WTC11 (cell line): ENCODE measurements around the gene DMWD. TPM values are rescaled to one million over a fixed set of nuclear protein-coding genes. Genes with fewer than 3 reads are reported as not detected.

Source experiments
- ATAC-seq: fragments of 200-7000 bp; cut with Tn5 transposase; 2 replicates; pipeline ENCODE4 v1.10.0; 2021; ENCODE audit warnings: mild to moderate bottlenecking, moderate library complexity
- CTCF ChIA-PET: fragments of 300-600 bp; sonication (Branson Sonifier 250); formaldehyde crosslinking; loops from one replicate; lab custom pipeline; 2021; ENCODE audit warnings: antibody characterized with exemption; lab: Charles Lee
- POLR2A ChIA-PET: fragments of 350-600 bp; sonication (Branson Sonifier 250); formaldehyde crosslinking; loops from one replicate; lab custom pipeline; 2021; ENCODE audit warnings: antibody characterized with exemption; lab: Charles Lee
- DNase-seq: peaks from one replicate; pipeline ENCODE4 v3.0.0; 2021; ENCODE audit warnings: low spot score
- H3K27ac Mint-ChIP-seq: 2 replicates; pipeline ENCODE4 v1.8.0; 2021; ENCODE audit warnings: mixed read lengths
- H3K27me3 Mint-ChIP-seq: 2 replicates; pipeline ENCODE4 v1.8.0; 2021; ENCODE audit warnings: low read depth, mild to moderate bottlenecking, moderate library complexity, mixed read lengths
- H3K36me3 Mint-ChIP-seq: 2 replicates; pipeline ENCODE4 v1.8.0; 2021; ENCODE audit warnings: mixed read lengths
- H3K4me1 Mint-ChIP-seq: 2 replicates; pipeline ENCODE4 v1.8.0; 2022; ENCODE audit warnings: mixed read lengths
- H3K4me3 Mint-ChIP-seq: 2 replicates; pipeline ENCODE4 v1.8.0; 2021; ENCODE audit warnings: mild to moderate bottlenecking, moderate library complexity, mixed read lengths
- H3K9me3 Mint-ChIP-seq: 2 replicates; pipeline ENCODE4 v1.8.0; 2021; ENCODE audit warnings: mixed read lengths
- CREB1 ChIP-seq: sonication (generic); formaldehyde crosslinking; IDR thresholded peaks from 2 replicates; pipeline ENCODE4 v1.8.0; 2023; ENCODE audit warnings: mild to moderate bottlenecking, missing genetic modification reagents
- ELF4 ChIP-seq: sonication (generic); formaldehyde crosslinking; IDR thresholded peaks from 2 replicates; pipeline ENCODE4 v1.8.1; 2022; ENCODE audit warnings: low read depth, mild to moderate bottlenecking, moderate library complexity, missing genetic modification reagents
- JUN ChIP-seq: sonication (generic); formaldehyde crosslinking; IDR thresholded peaks from 2 replicates; pipeline ENCODE4 v1.8.0; 2023; ENCODE audit warnings: mild to moderate bottlenecking, missing genetic modification reagents
- NFE2L1 ChIP-seq: sonication (generic); formaldehyde crosslinking; IDR thresholded peaks from 2 replicates; pipeline ENCODE4 v1.8.1; 2023; ENCODE audit warnings: missing genetic modification reagents
- NR3C1 ChIP-seq: sonication (generic); formaldehyde crosslinking; conservative IDR thresholded peaks from 2 replicates; pipeline ENCODE4 v1.8.1; 2023; ENCODE audit warnings: low read depth, mild to moderate bottlenecking, missing genetic modification reagents
- PRRX2 ChIP-seq: fragments of 250-450 bp; sonication (Bioruptor Pico); IDR thresholded peaks from 2 replicates; pipeline ENCODE4 v1.8.0; 2021; ENCODE audit warnings: mild to moderate bottlenecking
- RELA ChIP-seq: sonication (generic); formaldehyde crosslinking; IDR thresholded peaks from 2 replicates; pipeline ENCODE4 v1.8.1; 2022; ENCODE audit warnings: missing genetic modification reagents, mild to moderate bottlenecking, borderline replicate concordance
- TEAD4 ChIP-seq: sonication (generic); formaldehyde crosslinking; IDR thresholded peaks from 2 replicates; pipeline ENCODE4 v1.8.0; 2022; ENCODE audit warnings: mild to moderate bottlenecking, missing genetic modification reagents
- ZNF121 ChIP-seq: sonication (generic); formaldehyde crosslinking; IDR thresholded peaks from 2 replicates; pipeline ENCODE4 v1.8.0; 2023; ENCODE audit warnings: missing genetic modification reagents
- ZNF232 ChIP-seq: sonication (generic); formaldehyde crosslinking; IDR thresholded peaks from 2 replicates; pipeline ENCODE4 v1.8.0; 2022; ENCODE audit warnings: mild to moderate bottlenecking, missing genetic modification reagents
- total RNA-seq: library from RNA; stranded (reverse); gene quantifications from 3 replicates; pipeline ENCODE4 v1.2.3, GENCODE V29; 2021
- TF ChIP-seq, protein P1 (sequence below): fragments of 250-450 bp; sonication (Bioruptor Pico); IDR thresholded peaks from 2 replicates; pipeline ENCODE4 v1.9.0; 2021; ENCODE audit warnings: mild to moderate bottlenecking
- TF ChIP-seq, protein P2 (sequence below): sonication (generic); formaldehyde crosslinking; IDR thresholded peaks from 2 replicates; pipeline ENCODE4 v1.8.1; 2022; ENCODE audit warnings: low read depth, mild to moderate bottlenecking, moderate library complexity, missing genetic modification reagents, borderline replicate concordance
- TF ChIP-seq, protein P3 (sequence below): sonication (generic); formaldehyde crosslinking; IDR thresholded peaks from 2 replicates; pipeline ENCODE4 v1.8.0; 2023; ENCODE audit warnings: missing genetic modification reagents
- TF ChIP-seq, protein P4 (sequence below): sonication (generic); formaldehyde crosslinking; IDR thresholded peaks from 2 replicates; pipeline ENCODE4 v1.8.1; 2023; ENCODE audit warnings: mild to moderate bottlenecking, missing genetic modification reagents, moderate library complexity
- TF ChIP-seq, protein P5 (sequence below): sonication (generic); formaldehyde crosslinking; IDR thresholded peaks from 2 replicates; pipeline ENCODE4 v1.8.1; 2022; ENCODE audit warnings: mild to moderate bottlenecking, moderate library complexity, missing genetic modification reagents
- TF ChIP-seq, protein P6 (sequence below): fragments of 200-600 bp; IDR thresholded peaks from 2 replicates; pipeline ENCODE4 v1.8.0; 2022; ENCODE audit warnings: antibody characterized with exemption
- TF ChIP-seq, protein P7 (sequence below): sonication (generic); formaldehyde crosslinking; IDR thresholded peaks from 2 replicates; pipeline ENCODE4 v1.8.1; 2023; ENCODE audit warnings: mild to moderate bottlenecking, moderate library complexity, missing genetic modification reagents
- TF ChIP-seq, protein P8 (sequence below): sonication (generic); formaldehyde crosslinking; IDR thresholded peaks from 2 replicates; pipeline ENCODE4 v1.8.0; 2022; ENCODE audit warnings: mild to moderate bottlenecking, missing genetic modification reagents
- TF ChIP-seq, protein P9 (sequence below): sonication (generic); formaldehyde crosslinking; IDR thresholded peaks from 2 replicates; pipeline ENCODE4 v1.8.1; 2022; ENCODE audit warnings: low read depth, missing genetic modification reagents, borderline replicate concordance
- TF ChIP-seq, protein P10 (sequence below): sonication (generic); formaldehyde crosslinking; IDR thresholded peaks from 2 replicates; pipeline ENCODE4 v1.8.0; 2022; ENCODE audit warnings: missing genetic modification reagents
- TF ChIP-seq, protein P11 (sequence below): sonication (generic); formaldehyde crosslinking; conservative IDR thresholded peaks from 2 replicates; pipeline ENCODE4 v1.8.1; 2022; ENCODE audit warnings: mild to moderate bottlenecking, missing genetic modification reagents

The DMWD gene
- total RNA-seq, 1 experiment from 2014 or later = 60.7 TPM

DNA sequence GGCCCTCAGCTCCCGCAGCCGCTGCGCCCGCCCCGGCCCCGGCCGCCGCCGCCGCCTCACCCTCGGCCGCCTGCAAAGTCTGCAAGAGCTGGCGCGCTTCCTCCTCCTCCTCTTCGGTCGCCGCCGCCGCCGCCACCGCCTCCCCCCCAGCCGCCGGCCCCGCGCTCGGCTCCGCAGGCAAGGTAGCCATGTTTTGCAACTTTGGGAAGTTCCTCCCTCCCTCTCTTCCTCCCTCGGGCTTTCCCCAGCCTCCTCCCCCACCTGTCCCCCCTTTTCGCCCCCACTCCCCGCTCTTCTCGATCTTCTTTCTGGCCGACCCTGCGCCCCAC is 24.0 kb downstream of the DMWD start (continued):
- no peak for TF ChIP-seq ZNF232 (CRISPR knock-in tag)
- no peak for TF ChIP-seq TEAD4 (CRISPR knock-in tag)
- no peak for TF ChIP-seq PRRX2 (CRISPR knock-in tag)
- TF ChIP-seq NFE2L1 (CRISPR knock-in tag) = no peak
- TF ChIP-seq, protein P1, sequence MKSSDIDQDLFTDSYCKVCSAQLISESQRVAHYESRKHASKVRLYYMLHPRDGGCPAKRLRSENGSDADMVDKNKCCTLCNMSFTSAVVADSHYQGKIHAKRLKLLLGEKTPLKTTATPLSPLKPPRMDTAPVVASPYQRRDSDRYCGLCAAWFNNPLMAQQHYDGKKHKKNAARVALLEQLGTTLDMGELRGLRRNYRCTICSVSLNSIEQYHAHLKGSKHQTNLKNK (CRISPR knock-in tag) = no peak
- TF ChIP-seq, protein P2, sequence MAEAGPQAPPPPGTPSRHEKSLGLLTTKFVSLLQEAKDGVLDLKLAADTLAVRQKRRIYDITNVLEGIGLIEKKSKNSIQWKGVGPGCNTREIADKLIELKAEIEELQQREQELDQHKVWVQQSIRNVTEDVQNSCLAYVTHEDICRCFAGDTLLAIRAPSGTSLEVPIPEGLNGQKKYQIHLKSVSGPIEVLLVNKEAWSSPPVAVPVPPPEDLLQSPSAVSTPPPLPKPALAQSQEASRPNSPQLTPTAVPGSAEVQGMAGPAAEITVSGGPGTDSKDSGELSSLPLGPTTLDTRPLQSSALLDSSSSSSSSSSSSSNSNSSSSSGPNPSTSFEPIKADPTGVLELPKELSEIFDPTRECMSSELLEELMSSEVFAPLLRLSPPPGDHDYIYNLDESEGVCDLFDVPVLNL (CRISPR knock-in tag) = no peak
- TF ChIP-seq JUN (CRISPR knock-in tag) = no peak
- TF ChIP-seq, protein P3, sequence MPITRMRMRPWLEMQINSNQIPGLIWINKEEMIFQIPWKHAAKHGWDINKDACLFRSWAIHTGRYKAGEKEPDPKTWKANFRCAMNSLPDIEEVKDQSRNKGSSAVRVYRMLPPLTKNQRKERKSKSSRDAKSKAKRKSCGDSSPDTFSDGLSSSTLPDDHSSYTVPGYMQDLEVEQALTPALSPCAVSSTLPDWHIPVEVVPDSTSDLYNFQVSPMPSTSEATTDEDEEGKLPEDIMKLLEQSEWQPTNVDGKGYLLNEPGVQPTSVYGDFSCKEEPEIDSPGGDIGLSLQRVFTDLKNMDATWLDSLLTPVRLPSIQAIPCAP (CRISPR knock-in tag) = no peak
- TF ChIP-seq, protein P4, sequence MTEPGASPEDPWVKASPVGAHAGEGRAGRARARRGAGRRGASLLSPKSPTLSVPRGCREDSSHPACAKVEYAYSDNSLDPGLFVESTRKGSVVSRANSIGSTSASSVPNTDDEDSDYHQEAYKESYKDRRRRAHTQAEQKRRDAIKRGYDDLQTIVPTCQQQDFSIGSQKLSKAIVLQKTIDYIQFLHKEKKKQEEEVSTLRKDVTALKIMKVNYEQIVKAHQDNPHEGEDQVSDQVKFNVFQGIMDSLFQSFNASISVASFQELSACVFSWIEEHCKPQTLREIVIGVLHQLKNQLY (CRISPR knock-in tag) = no peak

DNA sequence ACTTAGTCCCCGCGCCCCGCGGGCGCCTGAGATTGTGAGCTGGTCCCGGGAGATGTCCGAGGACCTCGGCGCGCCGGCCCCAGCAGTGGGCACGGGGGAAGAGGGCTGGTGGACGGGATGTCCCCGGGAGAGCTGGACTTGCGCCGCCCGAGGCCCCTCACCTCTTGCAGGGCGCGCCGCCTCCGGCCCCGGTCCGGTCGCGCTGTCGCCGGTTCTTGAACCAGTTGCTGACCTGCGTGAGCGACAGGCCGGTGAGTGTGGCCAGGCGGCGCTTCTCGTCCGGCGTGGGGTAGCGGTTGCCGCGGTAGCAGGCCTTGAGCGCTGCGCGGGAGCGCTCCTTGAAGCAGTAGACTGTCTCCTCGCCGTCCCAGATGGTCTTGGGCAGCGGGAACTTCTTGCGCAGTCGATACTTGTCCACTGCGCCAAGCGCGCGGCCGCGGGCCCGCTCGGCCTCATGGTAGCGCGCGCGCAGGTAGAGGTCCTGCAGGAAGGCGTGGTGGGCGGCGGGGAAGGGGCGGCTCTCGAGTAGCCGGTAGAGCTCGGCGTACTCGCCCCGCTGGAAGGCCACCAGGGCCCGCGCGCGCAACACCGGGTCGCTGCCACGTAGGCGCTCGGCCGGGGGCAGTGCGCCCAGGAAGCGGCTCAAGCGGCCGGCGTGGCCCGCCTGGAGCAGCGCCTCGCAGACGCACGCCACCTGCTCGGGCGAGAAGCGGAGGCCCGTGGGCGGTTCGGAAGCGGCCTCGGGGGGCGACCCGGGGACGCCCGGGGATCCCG is 24.6 kb downstream of the DMWD start:
- Mint-ChIP-seq H3K27me3 (no peaks in the 10 kb centered on the region; the same call in 1 of the 2 replicates), H3K4me1 (peaks cover 26% of the 10 kb centered on the region), H3K9me3 (no peaks in the 10 kb centered on the region), H3K27ac (no peak overlapping the region), H3K4me3 (peak overlapping the region; percentile 79), H3K36me3 (no peaks in the 10 kb centered on the region)
- POLR2A ChIA-PET = interaction anchor here (0.6 to 4.8 kb wide), 22 partner anchors 11 to 370 kb away, joined by 3 to 115 read pairs (median 5); partner anchors contain the start of genes DMPK, DMWD, EML2 and FBXO46
- DNase-seq (peak; percentile 69), ATAC-seq (no peak)
- CTCF ChIA-PET = interaction anchor here (0.5 to 5.6 kb wide), 20 partner anchors 8 to 309 kb away, joined by 3 to 175 read pairs (median 10); partner anchors contain the start of genes DMPK, FBXO46, FOXA3 and QPCTL
- TF ChIP-seq NR3C1 = no peak
- TF ChIP-seq, protein P5, sequence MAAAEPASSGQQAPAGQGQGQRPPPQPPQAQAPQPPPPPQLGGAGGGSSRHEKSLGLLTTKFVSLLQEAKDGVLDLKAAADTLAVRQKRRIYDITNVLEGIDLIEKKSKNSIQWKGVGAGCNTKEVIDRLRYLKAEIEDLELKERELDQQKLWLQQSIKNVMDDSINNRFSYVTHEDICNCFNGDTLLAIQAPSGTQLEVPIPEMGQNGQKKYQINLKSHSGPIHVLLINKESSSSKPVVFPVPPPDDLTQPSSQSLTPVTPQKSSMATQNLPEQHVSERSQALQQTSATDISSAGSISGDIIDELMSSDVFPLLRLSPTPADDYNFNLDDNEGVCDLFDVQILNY (CRISPR knock-in tag) = peak; percentile 69; the same call in 1 of the 2 replicates
- TF ChIP-seq, protein P6, sequence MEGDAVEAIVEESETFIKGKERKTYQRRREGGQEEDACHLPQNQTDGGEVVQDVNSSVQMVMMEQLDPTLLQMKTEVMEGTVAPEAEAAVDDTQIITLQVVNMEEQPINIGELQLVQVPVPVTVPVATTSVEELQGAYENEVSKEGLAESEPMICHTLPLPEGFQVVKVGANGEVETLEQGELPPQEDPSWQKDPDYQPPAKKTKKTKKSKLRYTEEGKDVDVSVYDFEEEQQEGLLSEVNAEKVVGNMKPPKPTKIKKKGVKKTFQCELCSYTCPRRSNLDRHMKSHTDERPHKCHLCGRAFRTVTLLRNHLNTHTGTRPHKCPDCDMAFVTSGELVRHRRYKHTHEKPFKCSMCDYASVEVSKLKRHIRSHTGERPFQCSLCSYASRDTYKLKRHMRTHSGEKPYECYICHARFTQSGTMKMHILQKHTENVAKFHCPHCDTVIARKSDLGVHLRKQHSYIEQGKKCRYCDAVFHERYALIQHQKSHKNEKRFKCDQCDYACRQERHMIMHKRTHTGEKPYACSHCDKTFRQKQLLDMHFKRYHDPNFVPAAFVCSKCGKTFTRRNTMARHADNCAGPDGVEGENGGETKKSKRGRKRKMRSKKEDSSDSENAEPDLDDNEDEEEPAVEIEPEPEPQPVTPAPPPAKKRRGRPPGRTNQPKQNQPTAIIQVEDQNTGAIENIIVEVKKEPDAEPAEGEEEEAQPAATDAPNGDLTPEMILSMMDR = no peak
- TF ChIP-seq RELA (CRISPR knock-in tag) = peak; percentile 83; the same call in 1 of the 2 replicates
- TF ChIP-seq, protein P7, sequence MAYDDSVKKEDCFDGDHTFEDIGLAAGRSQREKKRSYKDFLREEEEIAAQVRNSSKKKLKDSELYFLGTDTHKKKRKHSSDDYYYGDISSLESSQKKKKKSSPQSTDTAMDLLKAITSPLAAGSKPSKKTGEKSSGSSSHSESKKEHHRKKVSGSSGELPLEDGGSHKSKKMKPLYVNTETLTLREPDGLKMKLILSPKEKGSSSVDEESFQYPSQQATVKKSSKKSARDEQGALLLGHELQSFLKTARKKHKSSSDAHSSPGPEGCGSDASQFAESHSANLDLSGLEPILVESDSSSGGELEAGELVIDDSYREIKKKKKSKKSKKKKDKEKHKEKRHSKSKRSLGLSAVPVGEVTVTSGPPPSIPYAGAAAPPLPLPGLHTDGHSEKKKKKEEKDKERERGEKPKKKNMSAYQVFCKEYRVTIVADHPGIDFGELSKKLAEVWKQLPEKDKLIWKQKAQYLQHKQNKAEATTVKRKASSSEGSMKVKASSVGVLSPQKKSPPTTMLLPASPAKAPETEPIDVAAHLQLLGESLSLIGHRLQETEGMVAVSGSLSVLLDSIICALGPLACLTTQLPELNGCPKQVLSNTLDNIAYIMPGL (CRISPR knock-in tag) = peak; percentile 84; the same call in 1 of the 2 replicates
- TF ChIP-seq, protein P8, sequence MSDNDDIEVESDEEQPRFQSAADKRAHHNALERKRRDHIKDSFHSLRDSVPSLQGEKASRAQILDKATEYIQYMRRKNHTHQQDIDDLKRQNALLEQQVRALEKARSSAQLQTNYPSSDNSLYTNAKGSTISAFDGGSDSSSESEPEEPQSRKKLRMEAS = peak; percentile 56
- TF ChIP-seq ELF4 (CRISPR knock-in tag) = 0 out of 2 replicates have a peak, but pooled peaks have one; percentile 33
- TF ChIP-seq, protein P9, sequence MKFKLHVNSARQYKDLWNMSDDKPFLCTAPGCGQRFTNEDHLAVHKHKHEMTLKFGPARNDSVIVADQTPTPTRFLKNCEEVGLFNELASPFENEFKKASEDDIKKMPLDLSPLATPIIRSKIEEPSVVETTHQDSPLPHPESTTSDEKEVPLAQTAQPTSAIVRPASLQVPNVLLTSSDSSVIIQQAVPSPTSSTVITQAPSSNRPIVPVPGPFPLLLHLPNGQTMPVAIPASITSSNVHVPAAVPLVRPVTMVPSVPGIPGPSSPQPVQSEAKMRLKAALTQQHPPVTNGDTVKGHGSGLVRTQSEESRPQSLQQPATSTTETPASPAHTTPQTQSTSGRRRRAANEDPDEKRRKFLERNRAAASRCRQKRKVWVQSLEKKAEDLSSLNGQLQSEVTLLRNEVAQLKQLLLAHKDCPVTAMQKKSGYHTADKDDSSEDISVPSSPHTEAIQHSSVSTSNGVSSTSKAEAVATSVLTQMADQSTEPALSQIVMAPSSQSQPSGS (CRISPR knock-in tag) = no peak
- TF ChIP-seq CREB1 (CRISPR knock-in tag) = 0 out of 2 replicates have a peak, but pooled peaks have one; percentile 28
- TF ChIP-seq, protein P10, sequence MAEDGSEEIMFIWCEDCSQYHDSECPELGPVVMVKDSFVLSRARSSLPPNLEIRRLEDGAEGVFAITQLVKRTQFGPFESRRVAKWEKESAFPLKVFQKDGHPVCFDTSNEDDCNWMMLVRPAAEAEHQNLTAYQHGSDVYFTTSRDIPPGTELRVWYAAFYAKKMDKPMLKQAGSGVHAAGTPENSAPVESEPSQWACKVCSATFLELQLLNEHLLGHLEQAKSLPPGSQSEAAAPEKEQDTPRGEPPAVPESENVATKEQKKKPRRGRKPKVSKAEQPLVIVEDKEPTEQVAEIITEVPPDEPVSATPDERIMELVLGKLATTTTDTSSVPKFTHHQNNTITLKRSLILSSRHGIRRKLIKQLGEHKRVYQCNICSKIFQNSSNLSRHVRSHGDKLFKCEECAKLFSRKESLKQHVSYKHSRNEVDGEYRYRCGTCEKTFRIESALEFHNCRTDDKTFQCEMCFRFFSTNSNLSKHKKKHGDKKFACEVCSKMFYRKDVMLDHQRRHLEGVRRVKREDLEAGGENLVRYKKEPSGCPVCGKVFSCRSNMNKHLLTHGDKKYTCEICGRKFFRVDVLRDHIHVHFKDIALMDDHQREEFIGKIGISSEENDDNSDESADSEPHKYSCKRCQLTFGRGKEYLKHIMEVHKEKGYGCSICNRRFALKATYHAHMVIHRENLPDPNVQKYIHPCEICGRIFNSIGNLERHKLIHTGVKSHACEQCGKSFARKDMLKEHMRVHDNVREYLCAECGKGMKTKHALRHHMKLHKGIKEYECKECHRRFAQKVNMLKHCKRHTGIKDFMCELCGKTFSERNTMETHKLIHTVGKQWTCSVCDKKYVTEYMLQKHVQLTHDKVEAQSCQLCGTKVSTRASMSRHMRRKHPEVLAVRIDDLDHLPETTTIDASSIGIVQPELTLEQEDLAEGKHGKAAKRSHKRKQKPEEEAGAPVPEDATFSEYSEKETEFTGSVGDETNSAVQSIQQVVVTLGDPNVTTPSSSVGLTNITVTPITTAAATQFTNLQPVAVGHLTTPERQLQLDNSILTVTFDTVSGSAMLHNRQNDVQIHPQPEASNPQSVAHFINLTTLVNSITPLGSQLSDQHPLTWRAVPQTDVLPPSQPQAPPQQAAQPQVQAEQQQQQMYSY (CRISPR knock-in tag) = no peak; the same call in 1 of the 2 replicates
- TF ChIP-seq, protein P11, sequence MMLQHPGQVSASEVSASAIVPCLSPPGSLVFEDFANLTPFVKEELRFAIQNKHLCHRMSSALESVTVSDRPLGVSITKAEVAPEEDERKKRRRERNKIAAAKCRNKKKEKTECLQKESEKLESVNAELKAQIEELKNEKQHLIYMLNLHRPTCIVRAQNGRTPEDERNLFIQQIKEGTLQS (CRISPR knock-in tag) = no peak
- TF ChIP-seq ZNF121 = no peak
- TF ChIP-seq NFE2L1 (CRISPR knock-in tag) = no peak
